Uterus (tissue), 4 donors: ENCODE measurements around the gene FAM241A. TPM values are rescaled to one million over a fixed set of nuclear protein-coding genes. Genes with fewer than 3 reads are reported as not detected.

Experiments
- DNase-seq, 2 donors: peaks; one replicate each; pipeline ENCODE4 v3.0.0-alpha.2; 2019 to 2020
- H3K27ac ChIP-seq, 2 donors: fragments of 200-600 bp; sonication (generic); 1 replicate in 1 of 2; 2 replicates in 1 of 2; pipeline ENCODE4 v1.5.1; 2016 to 2018
- H3K27me3 ChIP-seq, 2 donors: fragments of 200-600 bp; sonication (generic); one replicate each; pipeline ENCODE4 v1.5.1; 2018 to 2019; ENCODE audit warnings: control low read depth in 1 of 2
- H3K36me3 ChIP-seq, 2 donors: fragments of 200-600 bp; sonication (generic); one replicate each; pipeline ENCODE4 v1.5.1; 2019; ENCODE audit warnings: control low read depth in 1 of 2
- H3K4me1 ChIP-seq, 2 donors: fragments of 200-600 bp; sonication (generic); one replicate each; pipeline ENCODE4 v1.5.1; 2018 to 2019; ENCODE audit warnings: control low read depth in 1 of 2
- H3K4me3 ChIP-seq, 2 donors: fragments of 200-600 bp; sonication (generic); 1 replicate in 1 of 2; 2 replicates in 1 of 2; pipeline ENCODE4 v1.5.1; 2018 to 2019; ENCODE audit warnings: mild to moderate bottlenecking in 1 of 2
- H3K9me3 ChIP-seq, 2 donors: fragments of 200-600 bp; sonication (generic); one replicate each; pipeline ENCODE4 v1.5.1; 2019; ENCODE audit warnings: control low read depth in 1 of 2
- POLR2A ChIP-seq, 2 donors: fragments of 450-650 bp; IDR thresholded peaks; one replicate each; pipeline ENCODE4 v1.6.1; 2016; ENCODE audit warnings: antibody characterized with exemption in 2 of 2, mild to moderate bottlenecking in 1 of 2, moderate library complexity in 1 of 2
- intact Hi-C: fragments of 100-400 bp; cut with DNase I; formaldehyde crosslinking; loops from one replicate; pipeline ENCODE4 v1.15.1; 2023; ENCODE audit warnings: low total_unique reads
- total RNA-seq, 4 donors: library from RNA; depleted of rRNA in 3 of 4; stranded (reverse); fragments of >200 nt in 3 of 4; gene quantifications; one replicate each; pipeline versions ENCODE4 v1.1.0 to v1.2.4, GENCODE V29; 2014 to 2023
- TF ChIP-seq, protein P1 (sequence below), 4 experiments: fragments of 200-600 bp in 2 of 4; fragments of 450-650 bp in 2 of 4; sonication (generic) in 2 of 4; IDR thresholded peaks; one replicate each; pipeline ENCODE4 v1.5.1; 2016 to 2019; ENCODE audit warnings: antibody characterized with exemption in 4 of 4, mild to moderate bottlenecking in 2 of 4, moderate library complexity in 1 of 4
- donor health status: DM: yes; HTN: yes; CAD: no.

FAM241A gene
- total RNA-seq, 4 donors from 2014 or later, result 2.3 to 8.5 (median 3.5) TPM

DNA sequence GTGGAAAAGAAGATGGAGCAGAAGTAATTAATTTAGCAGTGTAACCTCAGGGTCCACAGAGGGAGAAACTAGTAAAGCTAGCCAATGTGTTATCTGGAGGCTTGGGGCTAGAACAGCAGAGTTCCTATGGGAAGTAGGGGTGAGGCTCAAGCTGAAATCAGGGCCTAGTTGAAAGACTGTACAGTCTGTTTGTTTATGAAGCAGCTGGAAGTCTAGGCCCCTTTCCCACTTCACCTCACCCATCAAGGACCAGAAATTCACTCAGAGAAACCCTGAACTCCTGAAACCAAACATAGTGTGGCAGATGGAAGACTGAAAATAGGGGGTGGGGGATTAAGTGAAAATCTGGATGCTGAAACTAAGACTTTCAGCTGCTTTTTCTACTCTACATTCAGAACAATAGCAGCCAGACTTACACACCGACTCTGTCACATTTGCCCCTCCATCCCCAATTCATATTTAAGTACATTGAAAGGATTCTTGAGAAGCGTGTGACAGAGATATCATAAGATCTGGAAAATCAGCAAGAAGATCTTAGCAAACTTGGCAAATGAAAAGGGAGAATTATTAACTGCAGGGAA lies 32.6 kb upstream of the FAM241A start:
- H3K27ac ChIP-seq, result no peak overlapping the region
- no peaks in the 10 kb centered on the region for H3K36me3 ChIP-seq
- TF ChIP-seq POLR2A (IDR thresholded peaks at IDR 0.05), result no peak
- TF ChIP-seq, protein P1, sequence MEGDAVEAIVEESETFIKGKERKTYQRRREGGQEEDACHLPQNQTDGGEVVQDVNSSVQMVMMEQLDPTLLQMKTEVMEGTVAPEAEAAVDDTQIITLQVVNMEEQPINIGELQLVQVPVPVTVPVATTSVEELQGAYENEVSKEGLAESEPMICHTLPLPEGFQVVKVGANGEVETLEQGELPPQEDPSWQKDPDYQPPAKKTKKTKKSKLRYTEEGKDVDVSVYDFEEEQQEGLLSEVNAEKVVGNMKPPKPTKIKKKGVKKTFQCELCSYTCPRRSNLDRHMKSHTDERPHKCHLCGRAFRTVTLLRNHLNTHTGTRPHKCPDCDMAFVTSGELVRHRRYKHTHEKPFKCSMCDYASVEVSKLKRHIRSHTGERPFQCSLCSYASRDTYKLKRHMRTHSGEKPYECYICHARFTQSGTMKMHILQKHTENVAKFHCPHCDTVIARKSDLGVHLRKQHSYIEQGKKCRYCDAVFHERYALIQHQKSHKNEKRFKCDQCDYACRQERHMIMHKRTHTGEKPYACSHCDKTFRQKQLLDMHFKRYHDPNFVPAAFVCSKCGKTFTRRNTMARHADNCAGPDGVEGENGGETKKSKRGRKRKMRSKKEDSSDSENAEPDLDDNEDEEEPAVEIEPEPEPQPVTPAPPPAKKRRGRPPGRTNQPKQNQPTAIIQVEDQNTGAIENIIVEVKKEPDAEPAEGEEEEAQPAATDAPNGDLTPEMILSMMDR (IDR thresholded peaks at IDR 0.05), result no peak
- H3K9me3 ChIP-seq, result no peaks in the 10 kb centered on the region
- no peak for DNase-seq
- no peaks in the 10 kb centered on the region for H3K4me1 ChIP-seq
- H3K4me3 ChIP-seq, result no peak overlapping the region
- no peaks in the 10 kb centered on the region for H3K27me3 ChIP-seq
- intact Hi-C loops, result no loop called here

DNA sequence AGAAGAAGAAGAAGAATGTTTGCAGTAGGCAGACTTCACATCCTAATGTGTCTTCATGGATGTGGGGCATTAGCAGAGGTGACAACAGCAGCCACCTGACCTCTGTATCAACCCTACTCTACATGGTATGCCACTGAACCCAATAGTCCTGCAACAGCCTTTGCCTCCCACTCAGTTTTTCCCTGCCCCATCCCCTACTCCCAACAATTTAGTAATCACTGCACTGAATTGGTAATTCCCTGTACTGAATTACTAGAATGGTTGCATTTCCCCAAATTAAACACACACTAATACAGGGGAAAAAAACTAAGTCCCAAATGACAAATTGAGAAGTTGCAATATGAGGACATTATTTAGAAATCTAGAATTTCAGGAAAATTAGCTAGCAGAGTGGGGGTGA lies 31.4 kb upstream of the FAM241A start:
- no peaks in the 10 kb centered on the region for H3K27me3 ChIP-seq
- DNase-seq, result no peak
- H3K4me3 ChIP-seq, result no peak overlapping the region
- no peak overlapping the region for H3K27ac ChIP-seq
- H3K9me3 ChIP-seq, result no peaks in the 10 kb centered on the region
- no peaks in the 10 kb centered on the region for H3K36me3 ChIP-seq
- TF ChIP-seq, protein P1 (IDR thresholded peaks at IDR 0.05), result no peak
- no peak for TF ChIP-seq POLR2A (IDR thresholded peaks at IDR 0.05)
- intact Hi-C loops, result no loop called here
- no peaks in the 10 kb centered on the region for H3K4me1 ChIP-seq

DNA sequence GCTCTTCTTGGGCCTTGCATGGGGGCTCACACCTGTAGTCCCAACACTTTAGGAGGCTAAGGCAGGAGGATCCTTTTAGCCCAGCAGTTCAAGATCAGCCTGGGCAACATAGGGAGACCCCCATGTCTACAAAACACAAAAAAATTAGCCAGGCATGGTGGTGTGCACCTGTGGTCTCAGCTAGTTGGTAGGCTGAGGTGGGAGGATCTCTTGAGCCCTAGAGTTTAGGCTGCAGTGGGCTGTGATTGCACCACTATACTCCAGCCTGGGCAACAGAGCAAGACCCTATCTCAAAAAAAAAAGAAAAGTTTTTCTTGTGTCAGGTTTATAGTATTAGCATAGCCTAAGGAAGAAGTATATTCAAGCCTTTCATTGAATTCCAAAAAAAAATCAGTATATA lies 30.8 kb upstream of the FAM241A start:
- no peak for DNase-seq
- intact Hi-C loops, result no loop called here
- Histone ChIP-seq H3K4me3 (no peak overlapping the region), H3K4me1 (no peaks in the 10 kb centered on the region), H3K9me3 (no peaks in the 10 kb centered on the region), H3K27me3 (no peaks in the 10 kb centered on the region), H3K27ac (no peak overlapping the region), H3K36me3 (no peaks in the 10 kb centered on the region)
- TF ChIP-seq POLR2A (IDR thresholded peaks at IDR 0.05), result no peak
- TF ChIP-seq, protein P1 (IDR thresholded peaks at IDR 0.05), result no peak

DNA sequence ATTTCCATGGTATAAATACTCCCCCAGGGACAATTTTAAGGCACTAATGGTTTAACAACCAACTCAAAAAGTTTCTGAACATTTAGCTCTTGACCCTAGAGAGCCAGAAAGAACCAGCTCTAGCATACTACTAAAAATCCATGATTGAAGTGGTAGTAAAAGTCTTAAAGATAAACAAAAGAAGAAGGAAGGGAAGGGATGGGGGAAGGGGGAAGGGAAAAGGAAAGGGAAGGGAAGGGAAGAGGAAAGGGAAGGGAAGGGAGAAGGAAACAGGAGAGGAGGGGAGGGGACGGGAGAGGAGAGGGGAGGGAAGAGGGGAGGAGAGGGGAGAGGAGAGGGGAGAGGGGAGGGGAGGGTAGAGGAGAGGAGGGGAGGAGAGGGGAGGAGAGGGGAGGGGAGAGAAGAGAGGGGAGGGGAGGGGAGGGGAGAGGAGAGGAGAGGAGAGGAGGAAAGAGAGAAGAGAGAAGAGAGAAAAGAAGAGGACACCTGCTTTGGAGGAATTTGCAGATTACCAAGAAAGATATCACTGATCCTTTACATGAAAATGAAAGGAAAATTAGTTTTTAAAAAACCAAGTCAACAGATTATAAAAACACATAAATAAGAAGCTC lies 26.4 kb upstream of the FAM241A start:
- no peaks in the 10 kb centered on the region for H3K27me3 ChIP-seq
- no peak for TF ChIP-seq POLR2A (IDR thresholded peaks at IDR 0.05)
- TF ChIP-seq, protein P1 (IDR thresholded peaks at IDR 0.05), result no peak
- intact Hi-C loops, result no loop called here
- no peaks in the 10 kb centered on the region for H3K36me3 ChIP-seq
- DNase-seq, result no peak
- H3K9me3 ChIP-seq, result no peaks in the 10 kb centered on the region
- H3K27ac ChIP-seq, result no peak overlapping the region
- no peak overlapping the region for H3K4me3 ChIP-seq
- no peaks in the 10 kb centered on the region for H3K4me1 ChIP-seq

DNA sequence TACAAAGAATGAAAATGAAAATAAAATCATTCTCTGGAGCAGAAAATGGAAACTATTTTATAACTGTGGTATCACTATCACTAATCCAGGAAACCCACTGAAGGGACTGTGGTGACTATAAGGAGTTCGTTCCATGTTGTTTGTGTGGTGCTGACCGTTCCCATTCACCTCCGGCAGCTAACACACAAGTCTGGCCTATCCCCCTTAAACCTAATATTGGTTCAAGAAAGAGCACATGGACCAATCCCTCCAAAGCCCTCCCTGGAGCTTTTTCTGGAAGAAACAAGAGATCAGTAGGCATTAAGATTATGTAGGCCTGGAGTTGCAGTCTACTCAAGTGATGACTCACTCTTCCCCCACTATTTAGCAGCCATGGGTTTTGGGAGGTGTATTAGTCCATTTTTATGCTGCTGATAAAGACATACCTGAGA lies 25.9 kb upstream of the FAM241A start:
- DNase-seq, result no peak
- H3K27me3 ChIP-seq, result no peaks in the 10 kb centered on the region
- no peaks in the 10 kb centered on the region for H3K36me3 ChIP-seq
- H3K27ac ChIP-seq, result no peak overlapping the region
- intact Hi-C loops, result no loop called here
- TF ChIP-seq, protein P1 (IDR thresholded peaks at IDR 0.05), result no peak
- TF ChIP-seq POLR2A (IDR thresholded peaks at IDR 0.05), result no peak
- H3K9me3 ChIP-seq, result no peaks in the 10 kb centered on the region
- H3K4me3 ChIP-seq, result no peak overlapping the region
- no peaks in the 10 kb centered on the region for H3K4me1 ChIP-seq
